Lower leg skin (tissue), 4 donors: Measurements from ENCODE around the gene NEK11. TPM values are rescaled to one million over a fixed set of nuclear protein-coding genes. Genes with fewer than 3 reads are reported as not detected.

Experiments
- DNase-seq, 2 donors: peaks; one replicate each; pipeline ENCODE4 v3.0.0-alpha.2; 2019; ENCODE audit warnings: low spot score in 2 of 2
- H3K4me3 ChIP-seq: fragments of 200-600 bp; sonication (generic); 2 replicates; pipeline ENCODE4 v1.5.1; 2017; ENCODE audit warnings: mild to moderate bottlenecking, low read depth; ENCODE audit not compliant: poor library complexity, severe bottlenecking
- CTCF ChIP-seq, 3 donors: fragments of 450-650 bp; IDR thresholded peaks; one replicate each; pipeline ENCODE4 v1.5.1; 2016; ENCODE audit warnings: antibody characterized with exemption in 3 of 3, mild to moderate bottlenecking in 3 of 3, moderate library complexity in 2 of 3
- POLR2A ChIP-seq, 2 donors: fragments of 450-650 bp; IDR thresholded peaks; one replicate each; pipeline ENCODE4 v1.6.1; 2016 to 2017; ENCODE audit warnings: antibody characterized with exemption in 2 of 2, mild to moderate bottlenecking in 1 of 2, moderate library complexity in 1 of 2
- WGBS, 2 donors: methylation state at CpG; one replicate each; pipeline ENCODE4 v1.1.5; 2018; 5-methylcytosine and 5-hydroxymethylcytosine counted together
- intact Hi-C: fragments of 100-400 bp; cut with DNase I; formaldehyde crosslinking; loops from one replicate; pipeline ENCODE4 v1.15.0; 2023; ENCODE audit warnings: low total_unique reads
- total RNA-seq, 4 donors: library from RNA; depleted of rRNA; stranded (reverse); fragments of >200 nt; gene quantifications; one replicate each; pipeline ENCODE4 v1.1.0, GENCODE V29; 2016

The NEK11 gene
- total RNA-seq, 4 donors from 2014 or later = 3.3 to 17.3 (median 6.6) TPM

GRCh38 chr3:131315162-131315561 lies 288.5 kb downstream of the NEK11 start:
- TF ChIP-seq POLR2A (IDR thresholded peaks at IDR 0.05) (no peak), CTCF (IDR thresholded peaks at IDR 0.05) (no peak)
- no peak for DNase-seq
- 93 to 98% methylated on average over 2 of the region's 2 CpGs for WGBS, 2 donors
- intact Hi-C loops = no loop called here
- H3K4me3 ChIP-seq = no peak overlapping the region

GRCh38 chr3:131317667-131318066 lies 291.0 kb downstream of the NEK11 start:
- no peak for TF ChIP-seq CTCF (IDR thresholded peaks at IDR 0.05)
- no peak for TF ChIP-seq POLR2A (IDR thresholded peaks at IDR 0.05)
- no peak overlapping the region for H3K4me3 ChIP-seq
- WGBS, 2 donors = 81 to 95% methylated on average over 1 to 2 of the region's 2 CpGs
- no peak for DNase-seq
- intact Hi-C loops = no loop called here

- TF ChIP-seq POLR2A (IDR thresholded peaks at IDR 0.05) = no peak
- no peak for TF ChIP-seq CTCF (IDR thresholded peaks at IDR 0.05)
- intact Hi-C loops = no loop called here
- WGBS, 2 donors = 80 to 83% methylated on average over 3 of the region's 3 CpGs
- H3K4me3 ChIP-seq = no peak overlapping the region
- no peak for DNase-seq
Observed at GRCh38 chr3:131323014-131323413, 296.3 kb downstream of the NEK11 start.

- H3K4me3 ChIP-seq = no peak overlapping the region
- intact Hi-C loops = no loop called here
- WGBS, 2 donors = 82 to 87% methylated on average over 2 of the region's 2 CpGs
- DNase-seq = no peak
- TF ChIP-seq POLR2A (IDR thresholded peaks at IDR 0.05) (no peak), CTCF (IDR thresholded peaks at IDR 0.05) (no peak)
Observed at GRCh38 chr3:131323792-131324191, 297.1 kb downstream of the NEK11 start.

- DNase-seq = no peak
- intact Hi-C loops = no loop called here
- TF ChIP-seq POLR2A (IDR thresholded peaks at IDR 0.05) = no peak
- no peak for TF ChIP-seq CTCF (IDR thresholded peaks at IDR 0.05)
- H3K4me3 ChIP-seq = no peak overlapping the region
Observed at GRCh38 chr3:131324923-131325322, 298.2 kb downstream of the NEK11 start.

GRCh38 chr3:131326307-131326706 lies 299.6 kb downstream of the NEK11 start:
- intact Hi-C loops = no loop called here
- TF ChIP-seq CTCF (IDR thresholded peaks at IDR 0.05) (no peak), POLR2A (IDR thresholded peaks at IDR 0.05) (no peak)

More at GRCh38 chr3:131326307-131326706, 299.6 kb downstream of the NEK11 start:
- no peak for DNase-seq
- H3K4me3 ChIP-seq = no peak overlapping the region
- WGBS, 2 donors = 83 to 88% methylated on average over 1 of the region's 1 CpG
